SKM-1 (cell line): ENCODE data around the gene LAPTM5.

Experiments used
- DNase-seq: peaks from one replicate; lab custom pipeline; 2025; ENCODE audit not compliant: unreplicated experiment; lab: John Stamatoyannopoulos, UW

LAPTM5 gene

DNA sequence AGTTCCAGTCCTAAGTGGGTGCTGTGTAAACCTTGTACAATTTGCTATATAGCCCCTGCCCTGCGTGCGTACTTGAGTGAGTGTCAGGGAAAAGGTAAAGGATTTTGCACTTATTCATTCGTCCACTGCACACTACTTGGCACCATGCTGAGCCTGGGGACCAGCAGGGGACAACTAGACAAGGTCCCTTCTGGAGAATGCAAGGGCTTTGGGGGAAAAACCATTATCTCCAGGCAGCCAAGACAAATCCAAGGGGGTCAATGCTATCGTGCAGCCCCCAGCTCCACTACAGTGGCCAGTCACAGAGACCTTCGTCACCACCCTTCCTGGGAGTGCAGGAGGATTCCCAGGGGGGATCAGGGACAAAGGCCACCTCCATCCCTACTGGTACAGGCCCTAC is 73.9 kb downstream of the LAPTM5 start:
- DNase-seq = no peak
